Neural cell (in vitro differentiated cells): ENCODE measurements around the gene PAK5.

Source experiments
- EP300 ChIP-seq: fragments of 450-650 bp; conservative IDR thresholded peaks from 2 replicates; pipeline ENCODE4 v1.6.1; 2014; ENCODE audit warnings: antibody characterized with exemption, mild to moderate bottlenecking, moderate library complexity; ENCODE audit not compliant: poor library complexity, severe bottlenecking
- EZH2 ChIP-seq: fragments of 200-600, 300-800 bp; shearing (Covaris generic), sonication (generic); IDR thresholded peaks from 2 replicates; pipeline ENCODE4 v1.6.1; 2014; ENCODE audit warnings: antibody characterized with exemption, low read length, borderline replicate concordance, mild to moderate bottlenecking; ENCODE audit not compliant: insufficient read depth, poor library complexity, severe bottlenecking
- POLR2AphosphoS5 ChIP-seq: IDR thresholded peaks from 2 replicates; pipeline ENCODE4 v1.6.1; 2012
- SMC3 ChIP-seq: fragments of 450-650 bp; conservative IDR thresholded peaks from 2 replicates; pipeline ENCODE4 v1.6.1; 2014; ENCODE audit warnings: antibody characterized with exemption, mild to moderate bottlenecking, moderate library complexity; ENCODE audit not compliant: poor library complexity
- TF ChIP-seq, protein P1 (sequence below): fragments of 450-650 bp; IDR thresholded peaks from 2 replicates; pipeline ENCODE4 v1.5.1; 2014; ENCODE audit warnings: antibody characterized with exemption, mild to moderate bottlenecking, moderate library complexity; ENCODE audit not compliant: poor library complexity, severe bottlenecking
- TF ChIP-seq, protein P2 (sequence below): IDR thresholded peaks from 2 replicates; pipeline ENCODE4 v1.6.1; 2012; ENCODE audit warnings: borderline replicate concordance

DNA sequence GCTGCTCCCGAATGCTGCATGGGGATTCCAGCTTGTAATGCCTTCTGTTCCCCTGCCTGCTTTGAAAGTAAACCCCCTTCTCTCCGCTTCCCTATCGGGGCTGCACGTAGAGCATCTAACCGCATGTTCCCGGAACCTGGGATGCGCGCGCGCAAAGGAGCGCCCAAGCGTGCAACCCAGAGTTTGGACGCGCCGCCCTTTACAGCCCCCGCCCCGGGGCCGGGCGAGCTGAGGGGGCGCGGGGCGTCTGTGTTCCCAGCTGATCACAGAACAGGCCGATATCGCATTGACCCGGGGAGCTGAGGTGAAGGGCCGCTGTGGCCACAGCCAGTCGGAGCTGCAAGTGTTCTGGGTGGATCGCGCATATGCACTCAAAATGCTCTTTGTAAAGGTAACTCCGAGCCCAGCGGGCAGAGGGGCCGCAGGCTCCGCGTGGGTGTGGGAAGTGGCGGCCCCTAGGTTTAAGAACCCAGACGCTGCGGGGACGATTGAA lies 323.1 kb downstream of the PAK5 start:
- no peak for TF ChIP-seq EZH2
- TF ChIP-seq, protein P1, sequence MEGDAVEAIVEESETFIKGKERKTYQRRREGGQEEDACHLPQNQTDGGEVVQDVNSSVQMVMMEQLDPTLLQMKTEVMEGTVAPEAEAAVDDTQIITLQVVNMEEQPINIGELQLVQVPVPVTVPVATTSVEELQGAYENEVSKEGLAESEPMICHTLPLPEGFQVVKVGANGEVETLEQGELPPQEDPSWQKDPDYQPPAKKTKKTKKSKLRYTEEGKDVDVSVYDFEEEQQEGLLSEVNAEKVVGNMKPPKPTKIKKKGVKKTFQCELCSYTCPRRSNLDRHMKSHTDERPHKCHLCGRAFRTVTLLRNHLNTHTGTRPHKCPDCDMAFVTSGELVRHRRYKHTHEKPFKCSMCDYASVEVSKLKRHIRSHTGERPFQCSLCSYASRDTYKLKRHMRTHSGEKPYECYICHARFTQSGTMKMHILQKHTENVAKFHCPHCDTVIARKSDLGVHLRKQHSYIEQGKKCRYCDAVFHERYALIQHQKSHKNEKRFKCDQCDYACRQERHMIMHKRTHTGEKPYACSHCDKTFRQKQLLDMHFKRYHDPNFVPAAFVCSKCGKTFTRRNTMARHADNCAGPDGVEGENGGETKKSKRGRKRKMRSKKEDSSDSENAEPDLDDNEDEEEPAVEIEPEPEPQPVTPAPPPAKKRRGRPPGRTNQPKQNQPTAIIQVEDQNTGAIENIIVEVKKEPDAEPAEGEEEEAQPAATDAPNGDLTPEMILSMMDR: no peak
- no peak for TF ChIP-seq SMC3
- TF ChIP-seq, protein P2, sequence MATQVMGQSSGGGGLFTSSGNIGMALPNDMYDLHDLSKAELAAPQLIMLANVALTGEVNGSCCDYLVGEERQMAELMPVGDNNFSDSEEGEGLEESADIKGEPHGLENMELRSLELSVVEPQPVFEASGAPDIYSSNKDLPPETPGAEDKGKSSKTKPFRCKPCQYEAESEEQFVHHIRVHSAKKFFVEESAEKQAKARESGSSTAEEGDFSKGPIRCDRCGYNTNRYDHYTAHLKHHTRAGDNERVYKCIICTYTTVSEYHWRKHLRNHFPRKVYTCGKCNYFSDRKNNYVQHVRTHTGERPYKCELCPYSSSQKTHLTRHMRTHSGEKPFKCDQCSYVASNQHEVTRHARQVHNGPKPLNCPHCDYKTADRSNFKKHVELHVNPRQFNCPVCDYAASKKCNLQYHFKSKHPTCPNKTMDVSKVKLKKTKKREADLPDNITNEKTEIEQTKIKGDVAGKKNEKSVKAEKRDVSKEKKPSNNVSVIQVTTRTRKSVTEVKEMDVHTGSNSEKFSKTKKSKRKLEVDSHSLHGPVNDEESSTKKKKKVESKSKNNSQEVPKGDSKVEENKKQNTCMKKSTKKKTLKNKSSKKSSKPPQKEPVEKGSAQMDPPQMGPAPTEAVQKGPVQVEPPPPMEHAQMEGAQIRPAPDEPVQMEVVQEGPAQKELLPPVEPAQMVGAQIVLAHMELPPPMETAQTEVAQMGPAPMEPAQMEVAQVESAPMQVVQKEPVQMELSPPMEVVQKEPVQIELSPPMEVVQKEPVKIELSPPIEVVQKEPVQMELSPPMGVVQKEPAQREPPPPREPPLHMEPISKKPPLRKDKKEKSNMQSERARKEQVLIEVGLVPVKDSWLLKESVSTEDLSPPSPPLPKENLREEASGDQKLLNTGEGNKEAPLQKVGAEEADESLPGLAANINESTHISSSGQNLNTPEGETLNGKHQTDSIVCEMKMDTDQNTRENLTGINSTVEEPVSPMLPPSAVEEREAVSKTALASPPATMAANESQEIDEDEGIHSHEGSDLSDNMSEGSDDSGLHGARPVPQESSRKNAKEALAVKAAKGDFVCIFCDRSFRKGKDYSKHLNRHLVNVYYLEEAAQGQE: no peak
- TF ChIP-seq POLR2AphosphoS5: no peak
- no peak for TF ChIP-seq EP300
